C1 segment of cervical spinal cord (tissue), 14 donors: ENCODE results near the gene ITGA2.
"Not testable (repeated sequence)": the region's sequence is repeated elsewhere in the genome, so short reads cannot be mapped to it uniquely, and the experiment has no call there.

Experiments used
- DNase-seq, 14 donors: peaks; one replicate each; lab custom pipeline; 2025; lab: John Stamatoyannopoulos, UW

The ITGA2 gene

GRCh38 chr5:53099546-53099945 is 110.4 kb downstream of the ITGA2 start:
- DNase-seq: no peak

- no peak for DNase-seq
These were observed 111.5 kb downstream of the ITGA2 start for GRCh38 chr5:53100606-53101005.

GRCh38 chr5:53105611-53106300 is 116.6 kb downstream of the ITGA2 start:
- no peak for DNase-seq

DNA sequence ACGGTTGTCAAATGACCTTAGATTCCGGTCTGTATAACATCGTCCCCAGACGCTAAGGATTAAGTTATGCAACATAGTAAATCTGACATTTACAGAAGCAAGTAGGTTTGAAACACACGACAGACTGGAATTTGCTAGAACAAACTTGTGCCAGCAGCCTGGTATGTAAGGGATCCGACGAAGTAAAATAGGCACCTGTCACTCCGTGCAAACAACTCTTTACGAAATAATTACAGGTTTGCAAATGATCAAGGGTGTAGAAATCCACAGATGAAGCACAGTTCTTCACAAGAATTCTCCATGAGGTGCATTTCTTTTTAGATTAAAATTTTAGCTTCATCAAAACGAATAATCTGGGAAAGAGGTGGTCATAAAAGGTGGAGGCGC is 119.9 kb downstream of the ITGA2 start:
- peak in 1 of 14 donors; percentile 61 for DNase-seq

- DNase-seq: peak; percentile 45 to 94 (median 82)
These were observed 120.4 kb downstream of the ITGA2 start, which contains the start of gene MOCS2 for GRCh38 chr5:53109443-53110127. MOCS2 (minus strand) TSS chr5:53109757; CDS start chr5:53107174, 2,583 bp downstream.

DNA sequence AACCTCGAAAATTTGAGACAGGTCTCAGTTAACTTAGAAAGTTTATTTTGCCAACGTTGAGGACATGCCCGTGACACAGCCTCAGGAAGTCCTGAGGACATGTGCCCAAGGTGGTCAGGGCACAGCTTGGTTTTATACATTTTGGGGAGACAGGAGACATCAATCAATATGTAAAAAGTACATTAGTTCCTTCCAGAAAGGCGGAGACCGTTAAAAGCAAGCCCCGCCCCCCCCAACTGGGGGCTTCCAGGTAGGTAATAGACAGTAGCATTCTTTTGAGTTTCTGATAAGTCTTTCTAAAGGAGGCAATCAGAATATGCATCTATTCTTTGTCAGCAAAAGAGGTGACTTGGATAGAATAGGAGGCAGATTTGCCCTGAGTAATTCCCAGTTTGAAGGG is 121.0 kb downstream of the ITGA2 start:
- peak in 1 of 14 donors; percentile 40 for DNase-seq

DNA sequence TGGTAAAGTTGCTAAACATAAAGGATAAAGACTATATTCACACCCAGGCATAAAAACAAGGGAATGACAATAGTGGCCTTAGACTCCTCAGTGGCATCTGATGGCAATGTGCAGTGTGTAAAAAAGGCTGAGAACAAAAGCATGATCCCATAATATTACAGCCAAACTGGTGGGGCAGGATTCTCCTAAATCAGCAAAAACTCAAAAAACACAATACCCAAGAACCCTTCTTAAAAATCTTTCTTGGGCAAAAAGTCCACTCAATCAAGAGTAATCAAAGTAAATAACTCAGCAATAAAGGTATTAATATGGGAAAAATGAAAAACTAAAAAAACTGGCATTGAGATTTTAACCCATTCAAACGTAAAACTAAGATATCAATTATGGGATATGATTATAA is 122.0 kb downstream of the ITGA2 start:
- no peak for DNase-seq

- not testable (repeated sequence) for DNase-seq
These were observed 123.2 kb downstream of the ITGA2 start for GRCh38 chr5:53112307-53112706.

DNA sequence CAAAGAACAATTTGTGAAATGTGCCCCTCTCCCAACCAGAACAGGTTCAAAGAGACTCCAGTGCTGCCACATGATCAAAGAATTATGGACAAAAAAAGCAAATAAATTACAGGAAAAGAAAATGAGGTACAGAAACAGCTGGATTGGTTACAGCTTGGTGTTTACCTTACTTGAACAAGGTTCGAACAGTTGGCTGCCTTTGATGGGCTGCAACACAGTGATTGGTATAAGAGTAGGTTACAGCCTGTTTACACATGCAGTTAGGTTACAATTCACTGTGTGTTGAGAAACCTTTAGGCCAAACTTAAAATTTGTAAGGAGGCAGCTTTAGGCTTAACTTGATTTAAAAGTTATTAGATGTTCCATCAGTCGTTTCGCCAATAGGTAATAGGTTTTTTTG is 123.8 kb downstream of the ITGA2 start:
- no peak for DNase-seq

- no peak for DNase-seq
These were observed 124.8 kb downstream of the ITGA2 start for GRCh38 chr5:53113947-53114346.

DNA sequence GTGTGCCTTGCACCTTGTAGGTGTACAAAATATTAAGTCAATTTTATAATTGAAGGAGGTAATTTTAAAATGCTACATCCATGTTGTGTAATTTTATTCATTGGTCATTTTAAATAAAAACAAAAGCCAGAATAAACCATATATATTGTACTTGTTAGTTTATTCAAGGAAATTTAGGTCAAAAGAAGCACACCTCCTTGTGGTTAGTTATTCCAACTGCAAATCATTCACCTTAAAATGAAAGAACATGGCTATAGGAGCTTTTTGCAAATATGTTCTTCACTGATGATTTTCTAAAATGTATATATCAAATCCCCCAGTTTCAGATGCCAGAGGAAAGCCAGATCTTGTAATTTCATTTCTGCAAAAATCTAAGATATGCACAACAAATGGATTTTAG is 125.8 kb downstream of the ITGA2 start:
- DNase-seq: no peak

- no peak for DNase-seq
These were observed 127.4 kb downstream of the ITGA2 start for GRCh38 chr5:53116597-53116996.

DNA sequence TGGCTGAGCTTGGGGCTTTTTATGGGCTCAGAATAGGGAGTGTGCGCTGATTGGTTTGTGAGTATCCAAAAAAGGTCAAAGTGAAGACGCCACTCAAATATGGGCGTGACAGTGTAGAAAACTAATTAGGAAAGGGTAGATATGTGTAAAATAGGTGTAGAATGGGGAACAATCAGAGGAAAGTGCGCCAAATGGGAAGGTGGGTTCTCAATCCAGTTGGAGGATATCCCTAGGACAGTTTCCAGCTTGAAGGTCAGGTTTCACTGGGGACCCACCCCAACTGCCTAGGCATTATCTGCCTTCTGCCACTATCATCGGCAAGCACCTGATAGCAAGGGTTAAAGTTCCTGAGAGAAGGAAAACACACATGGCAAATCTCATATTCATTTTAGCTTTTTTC is 129.7 kb downstream of the ITGA2 start:
- no peak for DNase-seq

DNA sequence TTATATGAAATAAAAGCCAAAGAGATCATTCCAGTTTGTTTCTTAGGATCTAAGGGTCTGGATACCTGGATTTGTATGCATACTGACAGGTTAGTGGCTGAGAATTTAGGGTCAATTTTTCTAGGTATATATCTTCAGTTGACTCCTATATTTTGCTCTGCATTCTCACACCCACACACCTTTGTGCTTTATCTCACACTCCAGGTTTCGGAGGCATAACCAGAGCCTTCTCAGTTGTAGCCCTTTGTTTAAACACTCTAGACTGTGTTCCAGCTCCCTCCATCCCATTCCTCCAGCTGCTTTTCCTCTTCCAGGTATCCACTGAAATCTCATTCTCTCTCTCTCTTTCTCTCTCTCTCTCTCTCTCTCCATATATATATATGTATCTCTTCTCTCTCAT is 131.0 kb downstream of the ITGA2 start:
- no peak for DNase-seq

DNA sequence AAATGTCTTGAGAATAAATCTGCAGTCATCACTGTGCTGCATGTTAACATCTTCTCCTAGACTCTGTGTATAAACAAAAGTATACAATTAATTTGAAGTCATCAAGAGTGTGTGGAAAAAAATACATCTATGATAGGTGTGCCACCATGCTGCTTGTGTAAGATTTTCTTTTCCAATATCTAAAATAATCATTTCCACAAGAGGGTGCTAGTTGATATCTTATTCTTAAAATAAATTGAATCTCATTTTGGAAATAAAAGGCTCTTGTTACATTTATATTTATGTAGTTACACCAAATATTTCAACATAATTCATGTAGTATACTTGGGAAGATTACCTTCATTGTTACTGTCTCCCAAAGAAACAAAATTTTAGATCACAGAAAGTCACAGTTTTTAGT is 134.6 kb downstream of the ITGA2 start:
- DNase-seq: no peak

GRCh38 chr5:53126521-53126920 is 137.4 kb downstream of the ITGA2 start:
- no peak for DNase-seq

DNA sequence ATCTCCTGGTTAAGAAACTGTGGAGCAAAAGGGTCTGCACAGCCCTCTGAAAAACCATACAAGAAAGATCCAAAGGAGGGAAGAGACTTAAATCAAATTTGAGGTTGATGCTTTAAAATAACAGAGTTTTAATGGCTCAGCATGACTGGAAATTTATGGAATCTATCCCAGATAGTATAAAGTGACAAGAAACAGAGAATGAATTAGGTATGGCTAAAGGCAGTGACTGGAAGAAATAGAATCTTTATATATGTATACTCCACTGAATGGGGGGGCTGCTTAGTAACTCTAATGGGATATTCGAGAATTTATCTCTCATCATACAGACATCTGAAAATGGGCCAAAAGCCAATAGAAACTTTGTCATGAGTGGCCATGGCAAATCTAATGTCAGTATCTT is 138.0 kb downstream of the ITGA2 start:
- DNase-seq: no peak

GRCh38 chr5:53128481-53128880 is 139.3 kb downstream of the ITGA2 start:
- no peak for DNase-seq

- no peak for DNase-seq
These were observed 141.1 kb downstream of the ITGA2 start for GRCh38 chr5:53130266-53130665.

GRCh38 chr5:53133020-53133419 is 143.9 kb downstream of the ITGA2 start:
- DNase-seq: no peak
